ENCODE data around the gene HEPACAM2.

HEPACAM2 gene

GRCh38 chr7:93226310-93226709, at the start of gene HEPACAM2:
Gene HEPACAM2 (minus strand): TSS chr7:93226469.
- no peak for DNase-seq (ENCODE audit: low read depth)
- H3K4me3 ChIP-seq (ENCODE audit: low read depth, low read length): no peak within 1 kb of the TSS
- no peak for TF ChIP-seq CTCF (IDR thresholded peaks at IDR 0.05; ENCODE audit: insufficient read depth, low read depth, low read length, missing control alignments)

- no peak for DNase-seq (ENCODE audit: low read depth)
- no peak overlapping the region for H3K4me3 ChIP-seq (ENCODE audit: low read depth, low read length)
- no peak for TF ChIP-seq CTCF (IDR thresholded peaks at IDR 0.05; ENCODE audit: insufficient read depth, low read depth, low read length, missing control alignments)
These were observed 39.0 kb upstream of the HEPACAM2 start for GRCh38 chr7:93265220-93265619.

- TF ChIP-seq CTCF (IDR thresholded peaks at IDR 0.05; ENCODE audit: insufficient read depth, low read depth, low read length, missing control alignments): no peak
- DNase-seq (ENCODE audit: low read depth): no peak
- H3K4me3 ChIP-seq (ENCODE audit: low read depth, low read length): no peak overlapping the region
These were observed 36.3 kb upstream of the HEPACAM2 start for GRCh38 chr7:93262535-93262934.

GRCh38 chr7:93258661-93259060, 32.4 kb upstream of the HEPACAM2 start:
- DNase-seq (ENCODE audit: low read depth): no peak
- no peak overlapping the region for H3K4me3 ChIP-seq (ENCODE audit: low read depth, low read length)
- TF ChIP-seq CTCF (IDR thresholded peaks at IDR 0.05; ENCODE audit: insufficient read depth, low read depth, low read length, missing control alignments): no peak

- no peak for DNase-seq (ENCODE audit: low read depth)
- no peak for TF ChIP-seq CTCF (IDR thresholded peaks at IDR 0.05; ENCODE audit: insufficient read depth, low read depth, low read length, missing control alignments)
- H3K4me3 ChIP-seq (ENCODE audit: low read depth, low read length): no peak overlapping the region
These were observed 23.4 kb upstream of the HEPACAM2 start for GRCh38 chr7:93249491-93250148.

- DNase-seq (ENCODE audit: low read depth): peak; percentile 23
- no peak overlapping the region for H3K4me3 ChIP-seq (ENCODE audit: low read depth, low read length)
These were observed 19.5 kb upstream of the HEPACAM2 start for GRCh38 chr7:93245525-93246432.

More at GRCh38 chr7:93245525-93246432, 19.5 kb upstream of the HEPACAM2 start:
- peak; percentile 33 for TF ChIP-seq CTCF (IDR thresholded peaks at IDR 0.05; ENCODE audit: insufficient read depth, low read depth, low read length, missing control alignments)

Data from GM12865 (cell line).